Neural progenitor cell (in vitro differentiated cells): ENCODE measurements around the gene EPHA4. TPM values are rescaled to one million over a fixed set of nuclear protein-coding genes. Genes with fewer than 3 reads are reported as not detected.

ENCODE experiments used
- DNase-seq: peaks from one replicate; pipeline ENCODE4 v3.0.0-alpha.2; 2016; ENCODE audit warnings: low spot score
- H2AFZ ChIP-seq: fragments of 200-600 bp; sonication (generic); replicated peaks from 2 replicates; pipeline ENCODE4 v1.6.1; 2016; ENCODE audit warnings: antibody characterized with exemption
- H3F3A ChIP-seq: fragments of 200-600 bp; sonication (generic); 2 replicates; pipeline ENCODE4 v1.6.1; 2016; ENCODE audit warnings: antibody characterized with exemption, low read depth
- H3K27ac ChIP-seq: fragments of 200-600 bp; sonication (generic); 2 replicates; pipeline ENCODE4 v1.5.1; 2016; ENCODE audit warnings: mild to moderate bottlenecking
- H3K27me3 ChIP-seq: fragments of 200-600 bp; sonication (generic); 2 replicates; pipeline ENCODE4 v1.6.1; 2016; ENCODE audit warnings: mild to moderate bottlenecking, moderate library complexity
- H3K36me3 ChIP-seq: fragments of 200-600 bp; sonication (generic); 2 replicates; pipeline ENCODE4 v1.5.1; 2016
- H3K4me1 ChIP-seq: fragments of 200-600 bp; sonication (generic); 2 replicates; pipeline ENCODE4 v1.6.1; 2016; ENCODE audit warnings: mixed run types
- H3K4me2 ChIP-seq: fragments of 200-600 bp; sonication (generic); 2 replicates; pipeline ENCODE4 v1.6.1; 2016
- H3K4me3 ChIP-seq: fragments of 200-600 bp; sonication (generic); 2 replicates; pipeline ENCODE4 v1.5.1; 2016
- H3K79me2 ChIP-seq: fragments of 200-600 bp; sonication (generic); 2 replicates; pipeline ENCODE4 v1.6.1; 2016; ENCODE audit warnings: low read depth
- H3K9ac ChIP-seq: fragments of 200-600 bp; sonication (generic); 2 replicates; pipeline ENCODE4 v1.6.1; 2016
- H3K9me3 ChIP-seq: fragments of 200-600 bp; sonication (generic); 2 replicates; pipeline ENCODE4 v1.5.1; 2016; ENCODE audit warnings: low read depth
- H4K20me1 ChIP-seq: fragments of 200-600 bp; sonication (generic); 2 replicates; pipeline ENCODE4 v1.6.1; 2016; ENCODE audit warnings: low read depth
- H3K27ac Mint-ChIP-seq: 3 replicates; pipeline ENCODE4 v1.8.0; 2021; ENCODE audit warnings: mixed read lengths
- H3K27me3 Mint-ChIP-seq: 2 replicates; pipeline ENCODE4 v1.8.0; 2022; ENCODE audit warnings: low read depth, mild to moderate bottlenecking, inconsistent platforms, moderate library complexity, mixed read lengths; ENCODE audit not compliant: insufficient read depth
- H3K36me3 Mint-ChIP-seq: 3 replicates; pipeline ENCODE4 v1.8.0; 2021; ENCODE audit warnings: mixed read lengths
- H3K4me1 Mint-ChIP-seq: 3 replicates; pipeline ENCODE4 v1.8.0; 2021; ENCODE audit warnings: mixed read lengths
- H3K4me3 Mint-ChIP-seq: 3 replicates; pipeline ENCODE4 v1.8.0; 2021; ENCODE audit warnings: mild to moderate bottlenecking, moderate library complexity, mixed read lengths
- H3K9me3 Mint-ChIP-seq: 3 replicates; pipeline ENCODE4 v1.8.0; 2020; ENCODE audit warnings: mixed read lengths
- CTCF ChIP-seq: fragments of 200-600 bp; sonication (generic); IDR thresholded peaks from 2 replicates; pipeline ENCODE4 v1.5.1; 2017; ENCODE audit warnings: antibody characterized with exemption, mild to moderate bottlenecking
- EZH2 ChIP-seq: fragments of 200-600 bp; sonication (generic); IDR thresholded peaks from 2 replicates; pipeline ENCODE4 v1.6.1; 2017; ENCODE audit warnings: antibody characterized with exemption, mild to moderate bottlenecking, moderate library complexity
- EZH2phosphoT487 ChIP-seq: fragments of 200-600 bp; sonication (generic); IDR thresholded peaks from 2 replicates; pipeline ENCODE4 v1.6.1; 2017; ENCODE audit warnings: antibody characterized with exemption
- total RNA-seq: library from RNA; depleted of rRNA; stranded (reverse); fragments of >200 nt; gene quantifications from 2 replicates; pipeline ENCODE4 v1.2.3, GENCODE V29; 2015; ENCODE audit warnings: low replicate concordance

Gene EPHA4
- total RNA-seq, 1 donor from 2014 or later = 323 TPM

- Histone ChIP-seq H3K79me2 (no peaks in the 10 kb centered on the region), H3K27ac (no peak overlapping the region), H3K4me3 (no peak overlapping the region), H3K27me3 (no peaks in the 10 kb centered on the region), H4K20me1 (no peaks in the 10 kb centered on the region), H2AFZ (no peak overlapping the region), H3K9ac (no peak overlapping the region), H3K9me3 (no peaks in the 10 kb centered on the region), H3K4me2 (no peak overlapping the region), H3K4me1 (peaks cover 15% of the 10 kb centered on the region), H3K36me3 (no peaks in the 10 kb centered on the region), H3F3A (peaks cover 19% of the 10 kb centered on the region)
- H3K36me3 Mint-ChIP-seq = no peaks in the 10 kb centered on the region
- peaks cover 22% of the 10 kb centered on the region for H3K4me1 Mint-ChIP-seq
- H3K27ac Mint-ChIP-seq = no peak overlapping the region
- H3K27me3 Mint-ChIP-seq = peaks cover 3% of the 10 kb centered on the region
- DNase-seq = no peak
- no peaks in the 10 kb centered on the region for H3K9me3 Mint-ChIP-seq
- no peak for TF ChIP-seq EZH2
- no peak for TF ChIP-seq EZH2phosphoT487
- TF ChIP-seq CTCF = no peak
- no peak overlapping the region for H3K4me3 Mint-ChIP-seq
Observed at GRCh38 chr2:221371347-221371746, 200.8 kb downstream of the EPHA4 start.

- Histone ChIP-seq H3K79me2 (no peaks in the 10 kb centered on the region), H3K27ac (no peak overlapping the region), H3K9me3 (no peaks in the 10 kb centered on the region), H3K36me3 (no peaks in the 10 kb centered on the region), H3K4me1 (peaks cover 15% of the 10 kb centered on the region), H3K9ac (no peak overlapping the region), H3F3A (peaks cover 19% of the 10 kb centered on the region), H3K4me3 (no peak overlapping the region), H2AFZ (no peak overlapping the region), H4K20me1 (no peaks in the 10 kb centered on the region), H3K4me2 (no peak overlapping the region), H3K27me3 (no peaks in the 10 kb centered on the region)
- Mint-ChIP-seq H3K4me1 (peaks cover 22% of the 10 kb centered on the region), H3K4me3 (no peak overlapping the region), H3K36me3 (no peaks in the 10 kb centered on the region), H3K9me3 (no peaks in the 10 kb centered on the region), H3K27ac (no peak overlapping the region), H3K27me3 (no peaks in the 10 kb centered on the region)
- no peak for TF ChIP-seq EZH2phosphoT487
- no peak for TF ChIP-seq CTCF
- TF ChIP-seq EZH2 = no peak
- no peak for DNase-seq
Observed at GRCh38 chr2:221370857-221371211, 201.3 kb downstream of the EPHA4 start.

- Mint-ChIP-seq H3K9me3 (no peaks in the 10 kb centered on the region), H3K27me3 (no peaks in the 10 kb centered on the region), H3K4me3 (no peak overlapping the region), H3K36me3 (no peaks in the 10 kb centered on the region), H3K27ac (no peak overlapping the region), H3K4me1 (peaks cover 22% of the 10 kb centered on the region)
- Histone ChIP-seq H3K4me2 (no peak overlapping the region), H3K9me3 (no peaks in the 10 kb centered on the region), H3K9ac (no peak overlapping the region), H3K27ac (no peak overlapping the region), H3K27me3 (no peaks in the 10 kb centered on the region), H3K4me3 (no peak overlapping the region), H3K4me1 (peaks cover 15% of the 10 kb centered on the region), H3K79me2 (no peaks in the 10 kb centered on the region), H3F3A (peaks cover 19% of the 10 kb centered on the region), H4K20me1 (no peaks in the 10 kb centered on the region), H3K36me3 (no peaks in the 10 kb centered on the region), H2AFZ (no peak overlapping the region)
- DNase-seq = no peak
- TF ChIP-seq EZH2 (no peak), CTCF (no peak), EZH2phosphoT487 (no peak)
Observed at GRCh38 chr2:221370076-221370856, 201.8 kb downstream of the EPHA4 start.
